GM21360 (cell line): Measurements from ENCODE around the gene GARRE1.
A peak's percentile ranks its signal among the peaks of the same experiment; 100 is the strongest.
"Not testable (repeated sequence)": the region's sequence is repeated elsewhere in the genome, so short reads cannot be mapped to it uniquely, and the experiment has no call there.

ENCODE experiments used
- ATAC-seq: cut with Tn5 transposase; IDR thresholded peaks from one replicate; pipeline ENCODE4 v1.9.1; 2021; ENCODE audit warnings: mild to moderate bottlenecking, moderate library complexity; ENCODE audit not compliant: unreplicated experiment

GARRE1 gene, protein sequence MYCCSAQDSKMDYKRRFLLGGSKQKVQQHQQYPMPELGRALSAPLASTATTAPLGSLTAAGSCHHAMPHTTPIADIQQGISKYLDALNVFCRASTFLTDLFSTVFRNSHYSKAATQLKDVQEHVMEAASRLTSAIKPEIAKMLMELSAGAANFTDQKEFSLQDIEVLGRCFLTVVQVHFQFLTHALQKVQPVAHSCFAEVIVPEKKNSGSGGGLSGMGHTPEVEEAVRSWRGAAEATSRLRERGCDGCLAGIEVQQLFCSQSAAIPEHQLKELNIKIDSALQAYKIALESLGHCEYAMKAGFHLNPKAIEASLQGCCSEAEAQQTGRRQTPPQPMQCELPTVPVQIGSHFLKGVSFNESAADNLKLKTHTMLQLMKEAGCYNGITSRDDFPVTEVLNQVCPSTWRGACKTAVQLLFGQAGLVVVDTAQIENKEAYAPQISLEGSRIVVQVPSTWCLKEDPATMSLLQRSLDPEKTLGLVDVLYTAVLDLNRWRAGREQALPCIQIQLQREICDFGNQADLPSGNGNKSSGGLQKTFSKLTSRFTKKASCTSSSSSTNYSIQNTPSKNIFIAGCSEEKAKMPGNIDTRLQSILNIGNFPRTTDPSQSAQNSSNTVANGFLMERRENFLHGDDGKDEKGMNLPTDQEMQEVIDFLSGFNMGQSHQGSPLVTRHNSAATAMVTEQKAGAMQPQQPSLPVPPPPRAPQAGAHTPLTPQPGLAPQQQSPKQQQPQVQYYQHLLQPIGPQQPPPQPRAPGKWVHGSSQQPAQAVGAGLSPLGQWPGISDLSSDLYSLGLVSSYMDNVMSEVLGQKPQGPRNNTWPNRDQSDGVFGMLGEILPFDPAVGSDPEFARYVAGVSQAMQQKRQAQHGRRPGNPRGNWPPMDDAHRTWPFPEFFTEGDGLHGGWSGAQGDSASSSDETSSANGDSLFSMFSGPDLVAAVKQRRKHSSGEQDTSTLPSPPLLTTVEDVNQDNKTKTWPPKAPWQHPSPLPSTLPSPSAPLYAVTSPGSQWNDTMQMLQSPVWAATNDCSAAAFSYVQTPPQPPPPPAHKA (N-terminal part only)

DNA sequence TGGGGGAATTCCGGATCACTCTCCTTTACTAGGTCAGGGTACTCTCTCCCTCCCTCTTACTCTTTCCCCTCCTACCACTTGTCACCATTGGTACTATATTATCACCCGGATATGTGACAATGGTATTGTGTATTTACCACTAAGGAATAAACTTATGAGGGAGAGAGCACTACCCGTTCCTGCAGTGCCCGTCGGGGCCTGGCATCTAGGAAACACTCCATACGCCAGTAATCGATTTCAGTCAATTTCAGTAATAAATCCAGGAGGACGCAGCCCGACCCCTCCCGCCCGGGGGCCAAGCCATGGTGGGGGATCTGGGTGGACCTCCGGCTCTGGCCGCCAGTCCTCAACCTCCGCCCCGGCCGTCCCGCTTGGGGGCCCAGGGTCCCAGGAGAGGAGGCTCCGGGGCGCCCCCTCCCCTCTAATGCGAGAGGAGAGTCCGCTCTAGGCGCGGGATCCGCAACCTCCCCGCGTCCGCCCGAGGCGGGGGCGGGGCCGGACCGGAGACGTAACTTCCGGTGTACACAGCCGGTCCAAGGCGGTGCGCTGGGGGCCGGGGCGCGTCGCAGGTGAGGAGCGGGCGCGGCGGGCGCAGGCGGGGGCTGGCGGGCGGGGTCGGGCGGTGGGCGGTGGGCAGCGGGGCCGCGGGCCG lies at the start of gene GARRE1:
TSS of gene GARRE1 (plus strand) at position 509 of the 652 bp plus-strand sequence. CDS start 45,920 bp downstream, outside the sequence.
- peak; percentile 83 for ATAC-seq

DNA sequence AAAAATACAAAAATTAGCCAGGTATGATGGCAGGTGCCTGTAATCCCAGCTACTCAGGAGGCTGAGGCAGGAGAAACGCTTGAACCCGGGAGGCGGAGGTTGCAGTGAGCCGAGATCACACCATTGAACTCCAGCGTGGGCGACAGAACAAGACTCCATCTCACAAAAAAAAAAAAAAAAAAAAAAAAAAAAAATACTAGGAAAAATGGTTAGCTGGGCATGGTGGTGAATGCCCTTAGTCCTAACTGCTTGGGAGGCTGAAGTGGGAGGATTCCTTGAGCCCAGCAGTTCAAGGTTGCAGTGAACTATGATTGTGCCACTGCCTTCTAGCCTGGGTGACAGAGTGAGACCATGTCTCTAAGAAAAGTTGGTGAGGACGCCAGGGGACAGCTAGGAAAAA lies 49.0 kb upstream of the GARRE1 start:
- not testable (repeated sequence) for ATAC-seq

DNA sequence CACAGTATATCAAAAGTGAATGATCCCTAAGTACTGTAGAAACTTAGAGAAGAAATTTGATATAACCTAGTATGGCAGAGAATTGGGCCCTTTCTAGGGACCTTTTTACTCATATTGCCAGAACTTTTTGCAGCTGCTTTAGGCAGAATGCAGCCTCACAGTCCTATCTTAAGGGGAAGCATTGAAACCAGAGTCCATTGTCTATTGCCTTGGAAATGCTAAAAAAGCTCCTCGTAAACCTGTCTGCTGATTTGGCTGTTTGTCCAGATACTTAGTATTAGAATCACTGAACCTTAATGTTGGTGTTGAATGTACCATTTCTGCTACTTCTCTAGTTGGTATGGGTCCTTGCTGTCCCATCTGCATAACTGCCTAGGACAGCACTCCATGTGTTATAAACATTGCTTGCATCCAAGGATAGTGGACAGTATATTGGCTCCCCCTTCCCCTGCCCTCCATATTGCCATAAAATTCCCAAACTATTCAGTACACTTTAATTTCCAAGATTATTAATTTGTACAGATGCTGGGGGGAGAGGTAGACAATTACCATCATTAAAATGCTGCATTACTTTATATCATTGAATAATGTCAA lies 46.0 kb upstream of the GARRE1 start:
- no peak for ATAC-seq

DNA sequence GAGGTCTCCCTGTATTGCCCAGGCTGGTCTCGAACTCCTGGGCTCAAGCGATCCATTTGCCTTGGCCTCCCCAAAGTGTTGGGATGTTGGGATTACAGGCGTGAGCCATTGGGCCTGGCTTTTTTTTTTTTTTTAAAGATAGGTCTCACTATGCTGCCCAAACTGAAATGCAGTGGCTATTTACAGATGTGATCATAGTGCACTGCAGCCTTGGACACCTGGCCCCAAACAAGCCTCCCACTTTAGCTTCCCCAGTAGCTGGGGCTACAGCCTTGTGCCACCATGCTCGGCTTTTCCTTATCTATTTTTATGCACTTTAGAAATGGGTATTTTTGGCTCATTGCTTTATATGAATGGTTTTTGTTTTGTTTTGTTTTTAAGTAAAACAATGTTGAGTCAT lies 44.6 kb upstream of the GARRE1 start:
- ATAC-seq, result no peak

DNA sequence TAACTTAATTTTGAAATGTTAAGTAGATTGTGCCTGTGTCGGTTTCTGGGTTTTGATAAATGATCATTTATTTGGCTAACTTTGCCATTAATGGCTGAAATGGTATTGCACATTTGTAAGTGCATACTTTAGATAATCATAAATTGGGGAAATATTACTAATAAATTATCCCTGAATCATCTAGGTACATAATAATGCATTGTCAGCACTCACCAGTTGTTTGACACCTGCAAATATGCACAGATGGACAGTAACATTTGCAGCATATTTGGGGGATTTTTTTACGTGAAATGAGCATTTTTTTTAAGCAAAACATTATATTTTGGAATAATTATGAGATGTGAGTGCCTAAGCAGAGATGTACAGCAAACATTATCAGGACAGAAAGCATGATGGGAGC lies 41.1 kb upstream of the GARRE1 start:
- ATAC-seq, result no peak

DNA sequence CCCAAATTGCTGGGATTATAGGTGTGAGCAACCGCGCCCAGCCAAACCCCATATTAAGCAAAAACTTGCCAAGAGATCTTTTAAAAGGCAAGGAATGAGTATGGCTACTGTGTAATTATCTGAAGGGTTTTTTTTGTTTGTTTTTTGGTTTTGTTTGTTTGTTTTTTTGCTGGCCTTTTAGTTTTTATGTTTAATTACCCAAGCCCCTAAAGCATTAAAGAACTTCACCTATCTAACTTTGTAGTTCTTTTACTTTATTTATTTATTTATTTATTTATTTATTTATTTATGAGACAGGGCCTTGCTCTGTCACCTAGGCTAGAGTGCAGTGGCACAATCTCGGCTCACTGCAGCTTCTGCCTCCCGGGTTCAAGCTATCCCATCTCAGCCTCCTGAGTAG lies 40.3 kb upstream of the GARRE1 start:
- ATAC-seq, result no peak

DNA sequence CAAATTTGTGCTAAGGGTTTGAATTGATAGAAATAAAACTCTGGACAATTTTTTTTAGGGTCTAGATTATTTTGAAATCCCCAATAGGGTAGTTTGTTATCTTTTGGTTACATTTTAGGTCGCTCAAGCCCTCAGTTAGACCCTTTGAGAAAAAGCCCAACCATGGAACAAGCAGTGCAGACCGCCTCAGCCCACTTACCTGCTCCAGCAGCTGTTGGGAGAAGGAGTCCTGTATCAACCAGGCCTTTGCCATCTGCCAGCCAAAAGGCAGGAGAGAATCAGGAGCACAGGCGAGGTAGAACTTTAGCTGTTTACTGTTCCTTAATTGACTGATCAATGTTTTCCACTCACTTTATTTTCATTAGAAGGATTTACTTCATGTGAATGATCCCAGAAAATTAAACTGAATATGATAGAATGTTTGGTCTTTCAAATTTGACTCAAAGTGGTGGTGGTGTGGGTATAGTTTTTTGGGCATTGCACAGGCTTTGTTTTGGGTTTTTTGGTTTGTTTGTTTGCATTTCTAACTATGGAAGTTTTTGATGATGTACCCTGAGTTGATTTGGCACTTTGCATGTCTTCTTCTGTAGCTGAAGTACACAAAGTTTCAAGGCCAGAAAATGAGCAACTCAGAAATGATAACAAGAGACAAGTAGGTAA lies 39.2 kb upstream of the GARRE1 start:
- no peak for ATAC-seq

DNA sequence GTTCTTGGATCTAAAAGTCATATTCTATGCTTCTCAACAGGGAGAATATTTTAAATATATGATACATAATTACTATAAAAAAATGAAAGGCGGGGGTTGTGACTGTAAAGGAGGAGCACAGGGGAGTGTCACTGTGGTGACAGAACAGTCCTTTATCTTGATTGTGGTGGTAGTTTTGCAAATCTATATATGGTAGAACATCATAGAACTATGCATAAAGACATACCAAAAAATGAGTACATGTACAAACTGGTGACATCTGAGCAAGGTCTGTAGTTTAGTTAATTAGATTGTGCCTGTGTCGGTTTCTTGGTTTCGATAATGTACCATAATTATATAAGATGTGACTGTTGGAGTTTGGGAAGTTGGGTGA lies 38.7 kb upstream of the GARRE1 start:
- ATAC-seq, result no peak

DNA sequence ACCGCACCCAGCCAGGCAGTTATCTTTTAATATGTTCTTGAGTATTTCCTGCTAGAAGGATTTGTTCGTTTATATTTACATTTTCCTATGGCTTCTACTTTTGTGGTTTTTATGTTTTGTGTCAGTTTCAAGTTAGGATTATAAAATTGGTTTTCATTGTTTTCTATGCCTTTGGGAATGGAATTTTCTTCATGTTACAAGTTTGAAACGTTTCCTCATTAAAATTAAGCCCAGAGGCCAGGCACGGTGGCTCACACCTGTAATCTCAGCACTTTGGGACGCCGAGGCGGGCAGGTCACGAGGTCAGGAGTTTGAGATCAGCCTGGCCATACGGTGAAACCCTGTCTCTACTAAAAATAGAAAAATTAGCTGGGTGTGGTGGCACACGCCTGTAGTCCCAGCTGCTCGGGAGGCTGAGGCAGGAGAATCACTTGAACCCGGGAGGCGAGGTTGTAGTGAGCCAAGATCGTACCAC lies 37.6 kb upstream of the GARRE1 start:
- not testable (repeated sequence) for ATAC-seq

DNA sequence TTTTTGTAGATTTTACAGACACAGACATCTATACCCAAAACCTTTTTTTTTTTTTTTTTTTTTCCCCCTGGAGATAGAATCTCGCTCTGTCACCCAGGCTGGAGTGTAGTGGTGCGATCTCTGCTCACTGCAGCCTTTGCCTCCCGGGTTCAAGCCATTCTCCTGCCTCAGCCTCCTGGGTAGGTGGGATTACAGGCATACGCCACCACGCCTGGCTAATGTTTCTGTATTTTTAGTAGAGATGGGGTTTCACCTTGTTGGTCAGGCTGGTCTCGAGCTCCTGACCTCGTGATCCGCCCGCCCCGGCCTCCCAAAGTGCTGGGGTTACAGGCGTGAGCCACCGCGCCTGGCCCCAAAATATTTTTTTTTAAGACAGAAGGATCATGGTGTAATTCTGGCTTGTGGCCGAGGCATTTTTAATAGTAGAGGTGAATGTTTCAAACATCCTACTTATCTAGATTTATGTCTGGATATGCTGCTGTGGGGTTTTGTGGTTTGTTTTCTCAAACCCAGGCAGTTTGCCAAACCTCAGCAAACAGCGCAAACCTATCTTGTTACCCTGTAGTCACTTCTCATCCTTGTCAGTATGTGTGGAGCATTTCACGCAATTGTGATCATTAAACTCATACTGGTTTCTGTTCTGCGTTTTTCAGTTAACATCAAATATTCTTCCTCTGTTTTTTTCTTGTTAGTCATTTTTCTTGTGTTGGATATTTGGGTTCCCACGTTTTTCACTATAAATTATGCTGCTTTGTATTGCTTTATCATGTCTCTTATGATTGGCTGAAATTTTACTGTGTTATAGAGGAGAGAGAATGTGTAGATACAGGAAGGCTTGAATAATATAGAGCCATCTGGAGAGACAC lies 36.2 kb upstream of the GARRE1 start:
- peak; percentile 63 for ATAC-seq

DNA sequence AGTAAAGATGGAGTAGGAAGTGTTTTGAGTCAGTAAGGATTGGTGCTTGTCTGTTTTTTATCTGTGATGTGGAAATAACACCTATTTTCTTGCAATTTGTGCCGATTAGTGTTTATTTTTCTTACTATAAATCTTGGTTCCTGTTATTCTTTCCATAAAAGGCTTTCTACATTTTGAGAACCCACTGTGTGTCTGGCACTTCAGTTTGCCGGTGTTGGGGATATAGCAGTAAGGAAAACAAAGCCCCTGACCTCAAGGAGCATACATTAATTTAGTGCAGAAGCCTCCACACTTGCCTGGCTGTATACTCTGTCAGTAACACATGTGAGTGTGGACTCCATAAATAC lies 35.6 kb upstream of the GARRE1 start:
- no peak for ATAC-seq

DNA sequence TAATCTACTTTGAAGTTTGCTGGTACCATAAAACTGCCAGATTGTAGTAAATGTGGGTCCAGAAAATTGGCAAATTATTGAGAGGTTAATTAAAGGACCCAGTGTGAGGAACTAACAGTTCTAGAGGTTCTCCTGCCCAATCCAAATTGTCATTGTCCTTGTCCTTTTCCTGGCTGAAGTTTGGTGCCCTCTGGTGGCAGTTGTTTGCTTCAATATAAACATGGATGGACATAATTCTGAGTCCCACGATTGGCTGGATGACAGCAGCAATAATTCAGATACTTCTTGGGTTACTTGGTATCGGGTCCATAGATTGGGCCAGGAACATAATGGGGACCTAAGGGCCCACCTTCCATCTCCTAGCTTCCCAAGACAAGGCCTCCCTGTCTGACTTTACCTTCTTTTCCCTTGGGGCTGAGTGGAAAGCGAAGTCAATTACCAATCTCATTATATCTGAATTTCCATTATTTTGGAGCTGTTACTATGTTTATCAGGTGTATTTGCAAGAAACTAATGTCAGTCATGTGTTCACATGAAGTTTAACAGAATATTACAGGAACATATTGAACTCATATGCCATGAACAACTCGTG lies 33.8 kb upstream of the GARRE1 start:
- no peak for ATAC-seq

DNA sequence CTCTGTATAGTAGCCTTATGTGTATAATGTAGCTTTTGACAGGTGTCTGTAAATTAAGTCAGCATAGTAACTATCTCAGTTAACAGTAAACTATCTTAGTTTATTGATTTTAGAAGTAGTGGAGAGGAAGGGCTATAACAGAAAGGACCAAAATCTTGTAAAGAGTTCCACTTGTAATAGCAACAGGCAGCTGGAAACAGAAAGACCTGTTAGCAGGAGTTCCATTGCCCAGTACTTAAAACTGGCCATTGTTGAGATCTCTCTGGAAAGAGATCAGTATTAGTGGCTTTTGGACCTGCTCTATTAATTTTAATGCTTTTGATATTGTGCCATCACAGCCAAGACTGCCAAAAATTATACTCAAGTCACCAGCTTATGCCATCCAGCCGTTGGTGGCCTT lies 32.0 kb upstream of the GARRE1 start:
- no peak for ATAC-seq

DNA sequence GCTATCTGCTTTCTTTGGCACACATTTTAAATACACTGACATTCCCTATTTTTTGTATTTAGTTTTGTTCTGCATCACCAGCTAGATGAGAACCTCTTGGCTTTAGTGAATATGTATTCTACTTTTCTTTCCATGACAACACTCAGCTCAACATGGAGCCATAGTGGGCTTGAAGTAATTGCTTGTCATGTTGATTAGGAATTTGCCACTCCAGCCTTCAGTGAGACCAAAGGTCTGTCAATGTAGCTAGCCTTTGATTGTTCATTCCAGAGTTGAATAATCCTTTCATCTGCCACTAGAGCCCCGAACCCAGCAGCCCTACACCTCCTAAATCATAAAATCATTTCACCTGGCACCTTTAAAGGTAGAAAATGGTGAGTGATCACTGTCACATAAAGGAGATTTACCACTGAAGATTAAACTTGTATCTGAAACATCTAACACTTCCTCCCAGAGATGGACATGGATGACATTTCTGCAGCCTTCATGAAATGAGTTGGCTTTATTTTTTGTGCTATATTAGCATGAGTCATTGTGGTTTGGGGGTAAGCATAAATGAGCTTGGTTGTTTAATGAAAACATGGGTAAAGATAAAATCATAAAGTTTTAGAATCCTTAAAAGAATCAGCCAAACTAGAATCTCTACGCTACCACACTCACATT lies 29.2 kb upstream of the GARRE1 start:
- ATAC-seq, result no peak

DNA sequence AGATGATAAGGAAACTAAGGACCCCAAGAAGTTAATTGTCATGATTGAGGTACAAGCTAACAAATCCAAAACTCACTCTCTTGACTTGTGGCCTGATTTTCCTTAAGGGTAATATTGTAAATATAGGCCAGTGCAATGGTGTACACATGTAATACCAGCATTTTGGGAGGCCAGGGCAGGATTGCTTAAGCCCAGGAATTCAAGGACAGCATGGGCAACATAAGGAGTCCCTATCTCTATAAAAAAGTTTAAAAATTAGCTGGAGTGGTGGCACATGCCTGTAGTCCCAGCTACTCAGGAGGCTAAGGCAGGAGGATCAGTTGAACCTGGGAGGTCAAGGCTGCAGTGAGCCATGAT lies 28.7 kb upstream of the GARRE1 start:
- ATAC-seq, result no peak

DNA sequence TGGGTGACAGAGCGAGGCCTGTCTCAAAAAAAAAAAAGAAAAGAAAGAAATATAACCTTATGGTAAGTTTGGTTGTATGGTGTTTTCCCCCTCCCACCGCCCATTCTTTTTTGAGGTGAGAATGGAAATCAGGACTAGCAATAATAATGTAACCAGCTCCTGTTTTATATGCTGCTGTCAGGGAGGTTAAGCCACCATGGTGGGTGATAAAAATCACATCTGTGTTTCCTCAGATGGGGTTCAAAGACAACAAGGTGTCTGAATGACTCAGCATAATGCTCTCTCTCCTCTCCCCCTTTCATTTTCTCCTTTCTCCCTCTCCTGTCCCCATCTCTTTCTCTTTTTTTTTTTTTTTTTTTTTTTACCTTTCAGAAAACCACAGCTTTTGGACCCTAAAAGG lies 28.3 kb upstream of the GARRE1 start:
- ATAC-seq, result no peak

DNA sequence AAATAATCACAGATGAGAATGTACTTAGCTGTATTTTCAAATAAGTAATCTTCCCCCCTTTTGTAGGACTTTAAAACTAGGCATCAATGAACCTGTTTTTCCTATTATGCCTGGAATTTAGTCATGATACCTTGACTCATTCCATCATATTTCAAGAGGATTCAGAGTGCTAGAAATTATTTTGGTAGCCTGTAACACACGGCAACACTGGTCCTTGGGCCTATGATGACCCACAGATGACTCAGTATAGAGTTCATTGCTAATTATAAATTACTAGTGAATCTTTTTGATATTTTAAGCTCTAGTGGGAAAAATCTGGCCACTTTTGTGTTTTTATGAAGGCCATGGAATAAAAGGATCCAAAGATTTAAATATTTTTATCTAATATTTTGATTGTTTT lies 26.0 kb upstream of the GARRE1 start:
- ATAC-seq, result no peak

DNA sequence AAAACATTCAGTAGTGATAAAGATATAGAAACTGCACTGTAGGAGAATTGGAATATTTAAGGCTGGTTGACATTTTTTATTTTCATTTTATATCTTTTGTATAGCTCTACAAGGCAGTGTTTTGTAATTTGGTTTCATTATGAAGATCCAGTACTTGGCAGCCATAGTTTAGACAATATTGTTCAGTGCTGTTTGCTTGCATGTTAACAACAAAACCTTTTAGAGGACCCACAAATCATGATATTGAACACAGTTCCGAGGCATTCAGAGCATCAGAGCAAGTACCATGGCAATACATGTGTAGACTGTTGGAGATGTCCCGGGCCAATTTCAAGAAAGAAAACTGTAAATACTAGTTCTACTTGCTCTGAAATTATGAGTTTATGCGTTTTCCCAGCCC lies 25.6 kb upstream of the GARRE1 start:
- ATAC-seq, result no peak

DNA sequence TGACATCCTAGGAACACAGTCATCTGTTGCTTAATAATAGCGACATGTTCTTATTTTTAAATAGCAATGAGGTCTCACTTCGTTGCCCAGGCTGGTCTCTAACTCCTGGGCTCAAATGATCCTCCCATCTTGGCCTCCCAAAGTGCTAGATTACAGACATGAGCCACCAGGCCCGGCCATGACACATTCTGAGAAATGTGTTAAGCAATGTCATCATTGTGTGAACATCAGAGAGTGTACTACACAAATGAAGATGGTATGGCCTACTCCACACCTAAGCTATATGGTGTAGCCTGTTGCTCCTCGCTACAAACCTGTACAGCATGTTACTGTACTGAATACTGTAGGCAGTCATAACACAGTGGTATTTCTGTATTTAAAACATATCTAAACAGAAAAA lies 24.6 kb upstream of the GARRE1 start:
- ATAC-seq, result no peak
